NCI-H446 (cell line): ENCODE measurements around the gene SMTN.

Experiments
- DNase-seq, 2 experiments: peaks; one replicate each; lab custom pipeline; 2025; lab: John Stamatoyannopoulos, UW

The SMTN gene

DNA sequence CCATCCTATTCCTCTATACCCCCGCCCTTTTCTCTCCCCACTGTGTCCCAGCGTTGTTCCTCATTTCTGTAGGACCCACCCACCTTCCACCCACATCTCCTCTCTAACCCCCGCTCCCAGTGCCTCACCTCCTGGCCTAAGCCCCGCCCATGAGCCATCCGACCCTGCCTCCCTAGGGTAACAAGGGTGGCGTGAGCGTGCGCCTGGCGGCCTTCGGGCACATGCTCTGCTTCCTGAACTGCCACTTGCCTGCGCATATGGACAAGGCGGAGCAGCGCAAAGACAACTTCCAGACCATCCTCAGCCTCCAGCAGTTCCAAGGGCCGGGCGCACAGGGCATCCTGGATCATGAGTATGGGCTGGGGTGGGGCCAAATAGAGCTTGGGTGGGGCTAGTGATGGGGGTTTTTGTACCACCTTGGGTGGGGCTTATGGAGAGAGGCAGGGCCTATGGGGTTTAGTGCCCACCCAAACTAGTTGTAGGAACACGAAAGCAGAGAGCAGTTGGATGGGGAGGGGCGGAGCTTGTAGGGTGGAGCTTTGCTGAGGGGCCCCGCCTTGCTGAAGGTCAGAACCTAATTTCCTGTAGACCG lies 46.2 kb downstream of the SMTN start:
- no peak for DNase-seq

GRCh38 chr22:31128156-31128555 lies 47.0 kb downstream of the SMTN start:
- DNase-seq, result no peak

- DNase-seq, result no peak
Measured at GRCh38 chr22:31130873-31131272, 49.8 kb downstream of the SMTN start.

GRCh38 chr22:31133911-31134310 lies 52.8 kb downstream of the SMTN start:
- DNase-seq, result no peak

DNA sequence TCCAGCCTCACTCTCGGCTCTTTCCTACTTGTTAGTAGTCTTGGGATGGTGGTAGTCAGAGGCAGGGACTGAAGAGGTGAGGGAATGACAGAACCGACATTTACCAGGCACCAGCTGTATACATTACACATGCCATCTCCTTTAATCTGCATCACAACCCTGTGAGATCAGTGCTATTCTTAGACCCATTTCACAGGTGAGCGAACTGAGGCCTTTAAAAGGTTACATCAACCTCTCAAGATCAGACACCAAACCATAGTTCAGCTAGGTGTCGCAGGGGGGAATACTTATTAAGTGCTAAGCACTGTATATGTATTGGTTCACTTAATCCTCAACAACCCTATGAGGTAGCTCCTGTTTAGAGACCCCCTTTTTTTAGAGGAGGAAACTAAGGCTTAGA lies 53.6 kb downstream of the SMTN start:
- no peak for DNase-seq

- no peak for DNase-seq
Measured at GRCh38 chr22:31135706-31136105, 54.6 kb downstream of the SMTN start.

DNA sequence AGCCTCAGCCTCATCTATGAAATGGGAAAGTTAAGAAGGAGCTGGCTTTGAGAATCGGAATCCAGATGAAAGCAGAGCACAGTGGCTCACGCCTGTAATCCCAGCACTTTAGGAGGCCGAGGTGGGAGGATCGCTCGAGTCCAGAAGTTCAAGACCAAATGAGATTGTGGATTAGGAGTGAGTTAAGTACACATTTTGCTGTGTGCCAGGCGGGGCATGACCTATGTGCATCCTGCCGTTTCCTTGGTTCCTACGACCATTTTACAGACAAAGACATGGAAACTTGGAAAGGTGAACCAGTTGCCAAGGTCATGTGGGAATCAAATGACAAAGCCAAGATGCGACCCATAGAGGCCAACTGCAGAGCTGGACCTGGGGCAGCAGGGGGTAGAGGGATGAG lies 55.0 kb downstream of the SMTN start:
- no peak for DNase-seq

GRCh38 chr22:31136711-31137110 lies 55.6 kb downstream of the SMTN start:
- DNase-seq, result no peak

- no peak for DNase-seq
Measured at GRCh38 chr22:31137721-31138120, 56.6 kb downstream of the SMTN start.

- DNase-seq, result no peak
Measured at GRCh38 chr22:31138126-31138525, 57.0 kb downstream of the SMTN start.

DNA sequence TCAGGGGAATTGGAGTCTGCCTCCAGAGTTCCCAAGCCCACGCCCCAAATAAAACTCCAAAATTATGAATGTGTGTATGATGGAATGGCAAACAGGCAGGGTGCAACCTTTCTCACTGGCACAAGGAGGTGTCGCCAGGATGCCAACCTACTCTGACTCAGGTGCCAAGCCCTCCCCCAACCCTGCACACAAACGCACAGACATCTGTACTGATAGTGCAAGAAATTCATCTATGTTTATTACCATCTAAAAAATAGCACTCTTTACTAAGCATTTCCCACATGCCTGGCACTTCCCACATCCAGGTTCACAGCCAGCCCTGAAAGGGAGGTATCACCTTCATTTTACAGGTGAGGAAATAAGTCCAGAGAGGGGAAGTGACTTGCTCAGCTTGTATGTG lies 57.9 kb downstream of the SMTN start:
- no peak for DNase-seq

GRCh38 chr22:31139866-31140716 lies 59.0 kb downstream of the SMTN start, which contains the start of gene PLA2G3:
TSS of gene PLA2G3 (minus strand) at chr22:31140508. CDS start at chr22:31140354, 154 bp downstream.
- DNase-seq, result peak; percentile 79 to 91

- DNase-seq, result peak in 1 of 2 experiments; percentile 70
Measured at GRCh38 chr22:31140746-31141145, 59.6 kb downstream of the SMTN start.

DNA sequence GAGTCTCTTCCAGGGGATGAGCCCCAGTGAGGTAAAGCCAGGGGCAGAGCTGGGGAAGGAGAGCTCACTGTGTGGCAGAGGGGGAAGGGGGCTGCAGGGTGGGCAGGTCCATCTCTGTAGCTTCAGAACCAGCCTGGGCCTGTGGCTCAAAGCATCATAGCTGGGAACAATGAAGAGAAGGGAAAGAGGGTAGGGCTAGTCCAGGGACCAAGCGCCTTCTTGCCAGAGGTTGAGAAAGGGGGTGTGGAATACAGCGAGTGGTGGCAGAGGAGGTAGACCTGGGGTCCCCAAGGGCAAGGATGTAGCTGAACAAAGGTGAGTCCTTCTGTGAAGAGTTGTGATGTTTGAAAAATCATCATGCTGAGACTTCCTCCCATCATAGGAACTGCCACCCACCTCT lies 60.4 kb downstream of the SMTN start:
- DNase-seq, result no peak

DNA sequence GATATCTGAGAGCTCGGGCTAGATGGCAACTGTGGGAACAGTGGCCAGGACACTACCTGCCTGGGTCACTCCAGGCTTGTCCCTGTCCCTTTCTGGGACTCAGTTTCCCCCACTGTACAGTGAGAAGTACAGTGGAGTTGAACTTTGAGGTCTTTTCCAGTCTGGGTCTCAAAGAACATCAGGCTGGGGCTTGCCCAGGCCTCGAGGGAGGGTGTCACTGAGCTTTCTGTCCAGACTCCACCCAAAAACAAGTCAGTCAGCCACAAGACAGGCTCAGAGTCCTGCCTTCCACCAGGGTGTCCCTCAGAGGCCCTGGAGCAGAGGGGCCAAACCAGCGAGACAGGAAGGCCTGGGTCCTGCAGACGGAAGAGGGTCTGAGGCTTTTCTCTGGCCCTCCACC lies 61.2 kb downstream of the SMTN start:
- DNase-seq, result no peak

- no peak for DNase-seq
Measured at GRCh38 chr22:31143038-31143437, 61.9 kb downstream of the SMTN start.

DNA sequence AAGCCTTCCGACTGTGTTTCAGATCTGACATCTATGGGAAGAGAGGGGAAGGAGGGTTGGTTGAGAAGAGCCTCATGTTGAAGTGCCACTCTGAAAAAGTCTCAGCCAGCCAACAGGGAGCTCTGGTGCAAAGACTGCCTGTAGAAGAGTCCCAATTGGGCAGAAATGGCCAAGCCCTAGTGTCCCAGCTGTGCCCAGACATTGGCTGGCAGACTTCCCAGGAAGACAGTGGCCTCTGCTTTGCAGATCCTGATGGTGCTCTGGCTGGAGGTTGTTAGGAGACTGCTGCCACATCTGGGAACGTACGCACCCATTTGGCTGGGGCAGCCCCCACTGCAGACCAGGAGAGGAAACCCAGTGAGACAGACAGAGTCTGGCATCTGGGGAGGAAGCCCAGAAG lies 62.4 kb downstream of the SMTN start:
- peak; percentile 19 to 72 for DNase-seq

- no peak for DNase-seq
Measured at GRCh38 chr22:31144223-31144622, 63.1 kb downstream of the SMTN start.

- DNase-seq, result no peak
Measured at GRCh38 chr22:31148488-31148887, 67.4 kb downstream of the SMTN start.

- peak; percentile 36 to 86 for DNase-seq
Measured at GRCh38 chr22:31148953-31149627, 68.0 kb downstream of the SMTN start.

DNA sequence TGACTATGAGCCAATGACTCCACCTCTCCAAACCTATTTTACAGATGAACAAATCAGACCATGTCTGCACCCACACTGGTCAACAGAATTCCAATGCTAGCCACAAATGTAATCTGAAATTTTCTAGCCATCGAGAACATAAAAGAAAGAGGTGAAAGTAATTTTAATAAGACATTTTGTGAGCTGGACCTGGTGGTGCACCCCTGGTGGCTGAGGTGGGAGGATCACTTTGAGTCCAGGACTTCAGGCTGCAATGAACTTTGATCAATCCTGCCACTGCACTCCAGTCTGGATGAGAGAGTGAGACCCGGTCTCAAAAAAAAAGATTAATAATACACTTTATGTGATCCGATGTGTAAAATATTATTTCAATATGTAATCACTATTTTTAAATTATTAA lies 69.5 kb downstream of the SMTN start:
- no peak for DNase-seq

DNA sequence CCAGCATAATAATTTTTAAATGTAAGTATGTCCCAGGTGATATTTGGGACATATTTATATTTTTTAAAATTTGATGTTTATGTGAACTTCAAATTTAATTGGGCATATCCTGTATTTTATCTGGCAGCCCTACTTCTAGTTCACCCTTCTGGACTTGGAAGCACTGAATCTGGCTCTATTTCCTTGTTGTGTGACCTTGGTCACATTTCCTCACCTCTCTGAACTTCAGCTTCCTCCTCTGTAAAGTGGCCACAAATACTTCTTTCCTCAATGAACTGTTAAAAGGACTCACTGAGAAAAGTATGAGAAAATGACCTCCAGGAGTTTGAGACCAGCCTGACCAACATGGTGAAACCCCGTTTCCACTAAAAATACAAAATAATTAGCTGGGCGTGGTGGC lies 70.8 kb downstream of the SMTN start:
- no peak for DNase-seq

DNA sequence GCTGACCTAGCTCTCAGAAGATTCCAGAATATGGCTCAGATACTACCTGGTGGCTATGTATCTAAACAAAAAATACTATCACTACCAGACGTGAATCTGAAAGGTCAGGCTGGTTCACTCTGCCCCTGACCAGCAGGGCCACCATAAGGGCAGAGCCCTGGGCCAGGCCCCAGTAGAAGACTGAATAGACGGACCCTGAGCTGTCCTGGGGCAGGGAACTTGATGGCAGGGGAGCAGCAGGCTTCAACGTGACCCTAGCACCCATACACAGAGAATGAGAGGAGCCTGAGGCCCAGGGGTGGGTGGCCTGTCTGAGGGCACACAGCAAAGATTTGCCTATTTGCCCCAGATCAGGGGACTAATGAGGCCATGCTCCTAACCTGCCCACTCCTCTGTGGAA lies 72.2 kb downstream of the SMTN start:
- DNase-seq, result no peak
